GM20000 (cell line): Measurements from ENCODE around the gene NKX2-4.

ENCODE experiments used
- DNase-seq: peaks from one replicate; pipeline ENCODE4 v3.0.0; 2012; ENCODE audit warnings: low spot score
- CTCF ChIP-seq: IDR thresholded peaks from 2 replicates; pipeline ENCODE4 v1.5.1; 2012; ENCODE audit warnings: mild to moderate bottlenecking, control low read depth; ENCODE audit errors: extremely low read depth, missing control alignments

The NKX2-4 gene

GRCh38 chr20:21396599-21397340 lies 556 bp downstream of the NKX2-4 start:
- peak; percentile 65 for DNase-seq
- no peak for TF ChIP-seq CTCF

GRCh38 chr20:21395666-21396598 lies 1.4 kb downstream of the NKX2-4 start:
- TF ChIP-seq CTCF: no peak
- DNase-seq: peak; percentile 58

- DNase-seq: peak; percentile 14
- TF ChIP-seq CTCF: no peak
Measured at GRCh38 chr20:21395051-21395665, 2.2 kb downstream of the NKX2-4 start.

GRCh38 chr20:21394551-21394950 lies 2.8 kb downstream of the NKX2-4 start:
- no peak for TF ChIP-seq CTCF
- no peak for DNase-seq

GRCh38 chr20:21393816-21394519 lies 3.4 kb downstream of the NKX2-4 start:
- no peak for TF ChIP-seq CTCF
- no peak for DNase-seq

GRCh38 chr20:21393166-21393565 lies 4.2 kb downstream of the NKX2-4 start:
- no peak for TF ChIP-seq CTCF
- no peak for DNase-seq

GRCh38 chr20:21391972-21392352 lies 5.4 kb downstream of the NKX2-4 start:
- no peak for TF ChIP-seq CTCF
- DNase-seq: peak; percentile 20
